Heart right ventricle (tissue), 16 donors: ENCODE data around the gene UNC5C. TPM values are rescaled to one million over a fixed set of nuclear protein-coding genes. Genes with fewer than 3 reads are reported as not detected.

ENCODE experiments used
- ATAC-seq, 8 donors: fragments of 200-7000 bp; cut with Tn5 transposase; one replicate each; pipeline ENCODE4 v1.9.1; 2020; ENCODE audit warnings: mild to moderate bottlenecking in 8 of 8, moderate library complexity in 8 of 8, moderate number of reproducible peaks in 1 of 8
- DNase-seq, 2 donors: peaks; one replicate each; pipeline ENCODE4 v3.0.0-alpha.2; 2020
- H3K27ac ChIP-seq, 10 donors: fragments of 200-600 bp; sonication (generic) in 2 of 10; one replicate each; pipeline versions ENCODE4 v1.5.0 to v1.8.0; 2020 to 2022; ENCODE audit warnings: mild to moderate bottlenecking in 3 of 10
- H3K27me3 ChIP-seq, 7 donors: fragments of 200-600 bp; one replicate each; pipeline ENCODE4 v1.8.0; 2021 to 2022; ENCODE audit warnings: mild to moderate bottlenecking in 2 of 7
- H3K36me3 ChIP-seq, 9 donors: fragments of 200-600 bp; sonication (generic) in 1 of 9; one replicate each; pipeline versions ENCODE4 v1.5.0 to v1.8.0; 2020 to 2022; ENCODE audit warnings: mild to moderate bottlenecking in 2 of 9
- H3K4me1 ChIP-seq, 9 donors: fragments of 200-600 bp; sonication (generic) in 1 of 9; one replicate each; pipeline versions ENCODE4 v1.5.0 to v1.8.0; 2020 to 2022; ENCODE audit warnings: mild to moderate bottlenecking in 4 of 9
- H3K4me3 ChIP-seq, 10 donors: fragments of 200-600 bp; sonication (generic) in 2 of 10; one replicate each; pipeline versions ENCODE4 v1.5.0 to v1.8.0; 2020 to 2022; ENCODE audit warnings: mild to moderate bottlenecking in 7 of 10, moderate library complexity in 2 of 10
- H3K9me3 ChIP-seq, 11 donors: fragments of 200-600 bp in 10 of 11; sonication (generic) in 2 of 11; one replicate each; pipeline versions ENCODE4 v1.5.0 to v1.8.0; 2013 to 2022; ENCODE audit warnings: mild to moderate bottlenecking in 2 of 11, control low read depth in 1 of 11, moderate library complexity in 1 of 11
- WGBS, 2 donors: extraction: QIAGEN DNeasy Blood & Tissue Kit; methylation state at CpG; one replicate each; pipeline ENCODE4 v1.1.7; 2013; ENCODE audit warnings: inconsistent platforms in 1 of 2; 5-methylcytosine and 5-hydroxymethylcytosine counted together
- intact Hi-C, 10 donors: fragments of 100-400 bp; cut with DNase I; formaldehyde crosslinking; loops; one replicate each; pipeline versions ENCODE4 v1.11.1 to v1.14.2; 2022
- polyA plus RNA-seq, 2 donors: library from polyadenylated mRNA; stranded (reverse); fragments of 200-250 nt; gene quantifications; one replicate each; pipeline ENCODE4 v1.2.3, GENCODE V29; 2013
- total RNA-seq, 10 donors: library from RNA; stranded (reverse); fragmentation: NEBNext Ultra II Directional in 3 of 10; extraction: Animal tissue kit (Norgen Biotek cat#: 25700) in 3 of 10; gene quantifications; one replicate each; pipeline versions ENCODE4 v1.2.1 to v1.2.4, GENCODE V29; 2021 to 2023
- TF ChIP-seq, protein P1 (sequence below), 9 donors: fragments of 200-600 bp; sonication (generic) in 2 of 9; IDR thresholded peaks; one replicate each; pipeline versions ENCODE4 v1.5.0 to v1.8.0; 2021 to 2022; ENCODE audit warnings: antibody characterized with exemption in 9 of 9, mild to moderate bottlenecking in 5 of 9, moderate library complexity in 1 of 9
- donor health status: Arrhythmogenic right ventricular cardiomyopathy.
- donor health status: ischemic (EF 13 %, LVEDD 7.1; RV severe dilation, severe dysfunction).
- donor health status: healthy with polysubstance abuse.
- donor health status: DM: no; HTN: yes; CAD: no.
- donor health status: DM: no; HTN: no; CAD: no.
- donor health status: ischemic (EF 25% LVEDD 6.9; RV normal size, moderate dysfunction).
- donor health status: ischemic (EF 25% LVEDD 5.7; RV mildly dilated, moderate dysfunction).
- donor health status: healthy.
- donor health status: DM: yes; HTN: yes; CAD: no.
- donor health status: Ischemic cardiomyopathy.
- donor health status: ischemic (EF 35%, LVEDD 5.7; RV mildly dilated, moderate dysfunction).
- donor health status: nonischemic (EF 11% LVEDD 7.7; RV severe dilation, severe dysfunction).
- donor health status: DM: yes; HTN: yes; CAD: no.
- donor health status: PGD.
- donor health status: ischemic (EF 29% LVEDD 5.4; RV normal size, mild dysfunction).
- donor health status: nonischemic (EF 23%, LVEDD 6.1; RV moderate dilation, normal function).

UNC5C gene
- total and polyA plus RNA-seq, 12 donors, result 0.44 to 3.2 (median 1.5) TPM

DNA sequence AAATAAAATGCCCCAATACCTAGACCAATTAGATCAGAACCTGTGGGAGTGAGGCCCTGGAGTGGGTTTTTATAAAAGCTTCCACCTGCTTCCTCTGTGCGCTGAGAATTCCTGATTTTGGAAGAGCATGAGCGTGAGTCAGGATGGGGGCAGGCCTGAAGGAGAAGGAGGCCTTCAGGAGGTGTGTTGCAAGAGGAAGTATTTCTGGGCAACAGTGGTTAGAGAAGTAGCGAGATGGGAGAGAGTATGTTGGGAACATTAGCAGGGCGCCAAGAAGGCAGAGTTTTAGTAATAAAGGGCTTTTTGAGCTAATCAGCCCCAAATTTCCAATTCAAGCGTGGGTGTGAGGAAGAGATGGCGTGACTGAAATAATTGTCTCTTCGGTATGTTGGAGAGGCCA is 349.8 kb downstream of the UNC5C start:
- ATAC-seq, result no peak
- no peak overlapping the region for H3K4me3 ChIP-seq
- H3K9me3 ChIP-seq, result no peaks in the 10 kb centered on the region
- WGBS, 2 donors, result 93 to 95% methylated on average over 7 of the region's 7 CpGs
- intact Hi-C loops, result loop anchor here in 1 of 10 donors (1.0 kb wide), 1 partner anchor 48 kb away; no protein-coding TSS in a partner anchor
- peaks cover 0 to 4% (median 0%) of the 10 kb centered on the region in 7 donors for H3K27me3 ChIP-seq
- peaks cover 0 to 4% (median 0%) of the 10 kb centered on the region in 9 donors for H3K4me1 ChIP-seq
- H3K27ac ChIP-seq, result no peak overlapping the region
- H3K36me3 ChIP-seq, result peaks cover 0 to 9% (median 0%) of the 10 kb centered on the region in 9 donors
- DNase-seq, result no peak
- TF ChIP-seq, protein P1, sequence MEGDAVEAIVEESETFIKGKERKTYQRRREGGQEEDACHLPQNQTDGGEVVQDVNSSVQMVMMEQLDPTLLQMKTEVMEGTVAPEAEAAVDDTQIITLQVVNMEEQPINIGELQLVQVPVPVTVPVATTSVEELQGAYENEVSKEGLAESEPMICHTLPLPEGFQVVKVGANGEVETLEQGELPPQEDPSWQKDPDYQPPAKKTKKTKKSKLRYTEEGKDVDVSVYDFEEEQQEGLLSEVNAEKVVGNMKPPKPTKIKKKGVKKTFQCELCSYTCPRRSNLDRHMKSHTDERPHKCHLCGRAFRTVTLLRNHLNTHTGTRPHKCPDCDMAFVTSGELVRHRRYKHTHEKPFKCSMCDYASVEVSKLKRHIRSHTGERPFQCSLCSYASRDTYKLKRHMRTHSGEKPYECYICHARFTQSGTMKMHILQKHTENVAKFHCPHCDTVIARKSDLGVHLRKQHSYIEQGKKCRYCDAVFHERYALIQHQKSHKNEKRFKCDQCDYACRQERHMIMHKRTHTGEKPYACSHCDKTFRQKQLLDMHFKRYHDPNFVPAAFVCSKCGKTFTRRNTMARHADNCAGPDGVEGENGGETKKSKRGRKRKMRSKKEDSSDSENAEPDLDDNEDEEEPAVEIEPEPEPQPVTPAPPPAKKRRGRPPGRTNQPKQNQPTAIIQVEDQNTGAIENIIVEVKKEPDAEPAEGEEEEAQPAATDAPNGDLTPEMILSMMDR (IDR thresholded peaks at IDR 0.05), result no peak

DNA sequence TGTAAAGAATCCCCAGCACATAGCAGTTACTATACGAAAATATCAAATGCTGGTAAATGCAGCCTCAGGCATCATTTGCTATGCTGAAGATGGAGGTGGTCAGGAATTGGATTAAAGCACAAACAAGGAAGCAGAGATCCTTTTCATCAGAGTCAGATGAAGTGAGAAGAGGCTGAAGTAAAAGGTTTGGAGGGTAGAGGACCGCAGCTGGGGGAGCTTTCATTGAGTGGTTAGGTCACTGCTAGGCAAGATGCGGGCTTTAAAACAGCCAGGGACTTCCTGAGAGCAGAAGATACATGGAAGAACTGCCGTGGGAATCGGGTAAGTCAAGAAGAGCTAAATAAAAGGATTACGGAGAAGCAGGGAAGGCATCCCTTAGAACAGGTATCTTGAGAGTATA is 351.4 kb downstream of the UNC5C start:
- no peak overlapping the region for H3K27ac ChIP-seq
- DNase-seq (no peak), ATAC-seq (no peak)
- no peak overlapping the region for H3K4me3 ChIP-seq
- H3K36me3 ChIP-seq, result peaks cover 0 to 3% (median 0%) of the 10 kb centered on the region in 9 donors
- TF ChIP-seq, protein P1 (IDR thresholded peaks at IDR 0.05), result no peak
- WGBS, 2 donors, result 75% methylated on average over 6 of the region's 6 CpGs
- peaks cover 0 to 6% (median 0%) of the 10 kb centered on the region in 7 donors for H3K27me3 ChIP-seq
- H3K9me3 ChIP-seq, result no peaks in the 10 kb centered on the region
- intact Hi-C loops, result no loop called here
- peaks cover 0 to 6% (median 0%) of the 10 kb centered on the region in 9 donors for H3K4me1 ChIP-seq

DNA sequence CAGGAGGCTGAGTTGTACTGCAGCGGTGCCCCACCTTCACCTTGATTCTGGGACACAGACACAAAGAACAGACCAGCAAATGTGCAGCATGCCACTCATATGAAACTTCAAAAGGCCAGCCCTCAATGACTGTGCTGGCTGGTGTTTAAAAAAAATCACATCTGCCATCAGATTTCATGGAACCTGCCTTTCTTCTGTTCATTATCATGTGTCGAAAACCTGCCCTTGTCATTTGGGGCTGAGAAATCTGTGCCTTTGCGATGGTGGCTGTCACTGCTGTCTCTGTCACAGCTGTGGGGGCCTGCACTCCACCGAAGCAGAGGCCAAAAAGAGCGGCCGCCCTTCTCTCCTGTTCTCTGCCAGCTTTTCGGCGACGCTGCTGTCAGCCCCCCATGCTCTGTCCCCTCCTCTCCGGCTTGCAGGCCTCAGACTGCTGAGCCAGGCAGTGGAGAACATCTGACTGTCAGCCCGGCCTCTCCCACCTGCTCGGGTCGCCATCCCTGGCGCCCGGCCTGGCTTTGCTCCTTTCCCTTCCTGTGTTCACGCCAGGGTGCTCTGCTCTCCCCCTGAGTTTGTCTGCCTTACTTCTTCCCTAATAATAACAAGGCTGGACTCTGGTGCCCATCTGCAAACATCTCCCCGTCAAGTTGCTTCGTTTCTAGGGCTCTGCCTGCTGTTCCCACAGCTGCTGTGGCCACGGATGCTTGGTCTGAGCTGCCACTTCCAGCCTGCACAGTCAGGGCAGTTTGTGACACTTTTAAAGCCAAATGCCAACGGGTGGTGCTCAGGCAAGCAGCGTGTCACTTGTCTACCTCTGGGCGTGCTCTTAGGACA is 355.2 kb downstream of the UNC5C start:
- Histone ChIP-seq H3K4me3 (peak overlapping the region in 1 of 10 donors; percentile 20), H3K36me3 (no peaks in the 10 kb centered on the region), H3K4me1 (peaks cover 0 to 6% (median 0%) of the 10 kb centered on the region in 9 donors), H3K9me3 (no peaks in the 10 kb centered on the region), H3K27me3 (peaks cover 0 to 6% (median 0%) of the 10 kb centered on the region in 7 donors), H3K27ac (no peak overlapping the region)
- DNase-seq (no peak), ATAC-seq (peak in 5 of 8 donors; percentile 22 to 59 (median 37))
- TF ChIP-seq, protein P1 (IDR thresholded peaks at IDR 0.05), result no peak
- whole genome bisulfite sequencing, 2 donors, result 27 to 49% methylated on average over 22 of the region's 22 CpGs
- intact Hi-C loops, result no loop called here

DNA sequence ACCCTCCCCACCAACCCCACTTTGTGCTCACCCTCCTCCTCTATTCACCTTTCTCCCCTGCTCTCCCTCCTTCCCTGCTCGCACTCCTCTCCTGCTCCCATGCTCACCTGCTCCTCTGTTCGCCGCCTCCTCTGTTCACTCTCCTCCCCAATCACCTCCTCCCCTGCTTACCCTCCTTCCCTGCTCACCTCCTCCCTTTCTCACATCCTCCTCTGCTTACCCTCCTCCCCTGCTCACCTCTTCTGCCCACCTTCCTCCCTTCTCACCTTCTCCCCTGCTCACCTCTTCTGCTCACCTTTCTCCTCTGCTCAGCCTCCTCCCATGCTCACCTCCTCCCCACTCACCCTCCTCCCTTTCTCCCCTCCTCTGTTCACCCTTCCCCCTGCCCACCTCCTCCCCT is 357.2 kb downstream of the UNC5C start:
- Histone ChIP-seq H3K36me3 (no peaks in the 10 kb centered on the region), H3K27me3 (peaks cover 0 to 6% (median 0%) of the 10 kb centered on the region in 7 donors), H3K4me3 (no peak overlapping the region), H3K4me1 (peaks cover 0 to 6% (median 0%) of the 10 kb centered on the region in 9 donors), H3K9me3 (no peaks in the 10 kb centered on the region), H3K27ac (no peak overlapping the region)
- no peak for ATAC-seq
- intact Hi-C loops, result no loop called here
- no peak for DNase-seq
- TF ChIP-seq, protein P1 (IDR thresholded peaks at IDR 0.05), result no peak
- WGBS, 2 donors, result 94 to 100% methylated on average over 3 of the region's 3 CpGs
